Measurements from ENCODE around the gene PLB1.

PLB1 gene

GRCh38 chr2:28495551-28496250, at the start of gene PLB1:
Gene PLB1 (plus strand): TSS chr2:28496060. CDS start chr2:28496115, 55 bp downstream.
- no peak for DNase-seq (ENCODE audit: low spot score)

- DNase-seq (ENCODE audit: low spot score): no peak
These were observed 49.3 kb upstream of the PLB1 start for GRCh38 chr2:28446531-28446930.

GRCh38 chr2:28447086-28447485, 48.8 kb upstream of the PLB1 start:
- no peak for DNase-seq (ENCODE audit: low spot score)

- peak; percentile 83 for DNase-seq (ENCODE audit: low spot score)
These were observed 47.7 kb upstream of the PLB1 start for GRCh38 chr2:28447943-28448792.

- DNase-seq (ENCODE audit: low spot score): no peak
These were observed 47.1 kb upstream of the PLB1 start for GRCh38 chr2:28448793-28449100.

- DNase-seq (ENCODE audit: low spot score): no peak
These were observed 46.8 kb upstream of the PLB1 start for GRCh38 chr2:28449126-28449487.

GRCh38 chr2:28449488-28450395, 46.1 kb upstream of the PLB1 start:
- peak; percentile 45 for DNase-seq (ENCODE audit: low spot score)

- no peak for DNase-seq (ENCODE audit: low spot score)
These were observed 44.8 kb upstream of the PLB1 start for GRCh38 chr2:28450901-28451565.

GRCh38 chr2:28451793-28452533, 43.9 kb upstream of the PLB1 start:
- no peak for DNase-seq (ENCODE audit: low spot score)

- DNase-seq (ENCODE audit: low spot score): peak; percentile 86
These were observed 43.3 kb upstream of the PLB1 start for GRCh38 chr2:28452534-28453081.

GRCh38 chr2:28453396-28453795, 42.5 kb upstream of the PLB1 start:
- no peak for DNase-seq (ENCODE audit: low spot score)

- no peak for DNase-seq (ENCODE audit: low spot score)
These were observed 41.6 kb upstream of the PLB1 start for GRCh38 chr2:28454016-28454930.

GRCh38 chr2:28457237-28457636, 38.6 kb upstream of the PLB1 start:
- no peak for DNase-seq (ENCODE audit: low spot score)

GRCh38 chr2:28461056-28461455, 34.8 kb upstream of the PLB1 start:
- no peak for DNase-seq (ENCODE audit: low spot score)

- DNase-seq (ENCODE audit: low spot score): no peak
These were observed 33.7 kb upstream of the PLB1 start for GRCh38 chr2:28462122-28462521.

- no peak for DNase-seq (ENCODE audit: low spot score)
These were observed 32.5 kb upstream of the PLB1 start for GRCh38 chr2:28463211-28463816.

- DNase-seq (ENCODE audit: low spot score): no peak
These were observed 32.0 kb upstream of the PLB1 start for GRCh38 chr2:28463893-28464292.

GRCh38 chr2:28465148-28465885, 30.5 kb upstream of the PLB1 start:
- DNase-seq (ENCODE audit: low spot score): no peak

GRCh38 chr2:28469304-28469703, 26.6 kb upstream of the PLB1 start:
- peak; percentile 68 for DNase-seq (ENCODE audit: low spot score)

All from GM03348 (cell line).